ENCODE data around the gene CRHR2.

Gene CRHR2

GRCh38 chr7:30658479-30659074 is 23.7 kb downstream of the CRHR2 start:
- Histone ChIP-seq H3K4me3 (ENCODE audit: severe bottlenecking) (no peak overlapping the region), H3K27me3 (ENCODE audit: insufficient read depth, poor library complexity, severe bottlenecking) (peaks cover 4% of the 10 kb centered on the region), H3K9me3 (ENCODE audit: severe bottlenecking) (no peaks in the 10 kb centered on the region), H3K27ac (ENCODE audit: poor library complexity, severe bottlenecking) (no peak overlapping the region), H3K4me1 (ENCODE audit: insufficient read depth, poor library complexity, severe bottlenecking) (no peaks in the 10 kb centered on the region), H3K36me3 (ENCODE audit: low read depth) (no peaks in the 10 kb centered on the region)
- TF ChIP-seq CTCF (IDR thresholded peaks at IDR 0.05; ENCODE audit: poor library complexity, severe bottlenecking), result no peak
- no peak for DNase-seq (ENCODE audit: low spot score)
- ATAC-seq (ENCODE audit: low read depth), result no peak

GRCh38 chr7:30657131-30657530 is 25.1 kb downstream of the CRHR2 start:
- ATAC-seq (ENCODE audit: low read depth), result no peak
- H3K4me1 ChIP-seq (ENCODE audit: insufficient read depth, poor library complexity, severe bottlenecking), result no peaks in the 10 kb centered on the region

GRCh38 chr7:30656006-30656957 is 26.0 kb downstream of the CRHR2 start:
- Histone ChIP-seq H3K36me3 (ENCODE audit: low read depth) (no peaks in the 10 kb centered on the region), H3K9me3 (ENCODE audit: severe bottlenecking) (no peaks in the 10 kb centered on the region), H3K4me1 (ENCODE audit: insufficient read depth, poor library complexity, severe bottlenecking) (no peaks in the 10 kb centered on the region), H3K27me3 (ENCODE audit: insufficient read depth, poor library complexity, severe bottlenecking) (peaks cover 3% of the 10 kb centered on the region), H3K4me3 (ENCODE audit: severe bottlenecking) (no peak overlapping the region), H3K27ac (ENCODE audit: poor library complexity, severe bottlenecking) (no peak overlapping the region)
- TF ChIP-seq CTCF (IDR thresholded peaks at IDR 0.05; ENCODE audit: poor library complexity, severe bottlenecking), result no peak
- ATAC-seq (ENCODE audit: low read depth) (no peak), DNase-seq (ENCODE audit: low spot score) (peak; percentile 24)

More at GRCh38 chr7:30657131-30657530, 25.1 kb downstream of the CRHR2 start:
- peak; percentile 22 for DNase-seq (ENCODE audit: low spot score)
- TF ChIP-seq CTCF (IDR thresholded peaks at IDR 0.05; ENCODE audit: poor library complexity, severe bottlenecking), result no peak
- Histone ChIP-seq H3K27ac (ENCODE audit: poor library complexity, severe bottlenecking) (no peak overlapping the region), H3K36me3 (ENCODE audit: low read depth) (no peaks in the 10 kb centered on the region), H3K27me3 (ENCODE audit: insufficient read depth, poor library complexity, severe bottlenecking) (peaks cover 4% of the 10 kb centered on the region), H3K4me3 (ENCODE audit: severe bottlenecking) (no peak overlapping the region), H3K9me3 (ENCODE audit: severe bottlenecking) (no peaks in the 10 kb centered on the region)

- ATAC-seq (ENCODE audit: low read depth), result no peak
- no peaks in the 10 kb centered on the region for H3K36me3 ChIP-seq (ENCODE audit: low read depth)
- H3K4me3 ChIP-seq (ENCODE audit: severe bottlenecking), result no peak overlapping the region
- H3K4me1 ChIP-seq (ENCODE audit: insufficient read depth, poor library complexity, severe bottlenecking), result no peaks in the 10 kb centered on the region
- TF ChIP-seq CTCF (IDR thresholded peaks at IDR 0.05; ENCODE audit: poor library complexity, severe bottlenecking), result no peak
- H3K9me3 ChIP-seq (ENCODE audit: severe bottlenecking), result no peaks in the 10 kb centered on the region
- DNase-seq (ENCODE audit: low spot score), result no peak
- H3K27me3 ChIP-seq (ENCODE audit: insufficient read depth, poor library complexity, severe bottlenecking), result no peaks in the 10 kb centered on the region
- H3K27ac ChIP-seq (ENCODE audit: poor library complexity, severe bottlenecking), result no peak overlapping the region
Measured at GRCh38 chr7:30655096-30655970, 26.9 kb downstream of the CRHR2 start.
